H1 (cell line): ENCODE measurements around the gene WNT1. TPM values are rescaled to one million over a fixed set of nuclear protein-coding genes. Genes with fewer than 3 reads are reported as not detected.
A peak's percentile ranks its signal among the peaks of the same experiment; 100 is the strongest.

Experiments
- ASH2L ChIP-seq: fragments of 200-600, 300-600 bp; sonication (generic); IDR thresholded peaks from one replicate; pipeline ENCODE4 v1.7.1; 2017; ENCODE audit warnings: low read length
- BRCA1 ChIP-seq: IDR thresholded peaks from 2 replicates; pipeline ENCODE4 v1.6.1; 2012; ENCODE audit warnings: low read depth, low read length, improper control_type of control experiment
- CBX8 ChIP-seq: fragments of 300-800, 300-1000 bp; sonication (generic); IDR thresholded peaks from 2 replicates; pipeline ENCODE4 v1.7.1; 2016; ENCODE audit warnings: low read depth, low read length, borderline replicate concordance
- CHD1 ChIP-seq: IDR thresholded peaks from 2 replicates; pipeline ENCODE4 v1.6.1; 2012; ENCODE audit warnings: low read depth, low read length, improper control_type of control experiment
- CREB1 ChIP-seq: IDR thresholded peaks from 2 replicates; pipeline ENCODE4 v1.6.1; 2012; ENCODE audit warnings: inconsistent platforms
- EZH2 ChIP-seq: fragments of 200-600 bp; sonication (generic); IDR thresholded peaks from 2 replicates; pipeline ENCODE4 v1.7.1; 2012; ENCODE audit warnings: low read depth, mild to moderate bottlenecking, moderate library complexity, low read length, inconsistent platforms; ENCODE audit not compliant: severe bottlenecking
- GABPA ChIP-seq: IDR thresholded peaks from 2 replicates; pipeline ENCODE4 v1.6.1; 2011; ENCODE audit warnings: mild to moderate bottlenecking, low read length, moderate library complexity, borderline replicate concordance; ENCODE audit not compliant: insufficient read depth
- JUN ChIP-seq: IDR thresholded peaks from 2 replicates; pipeline ENCODE4 v1.6.1; 2011; ENCODE audit warnings: low read depth, mild to moderate bottlenecking, improper control_type of control experiment, low read length
- KDM5A ChIP-seq: fragments of 200-600 bp; IDR thresholded peaks from 2 replicates; pipeline ENCODE4 v1.7.1; 2012; ENCODE audit warnings: mild to moderate bottlenecking, low read length, inconsistent platforms, mixed read lengths
- POLR2AphosphoS5 ChIP-seq: IDR thresholded peaks from 2 replicates; pipeline ENCODE4 v1.6.1; 2011; ENCODE audit warnings: low read depth, low read length
- POU5F1 ChIP-seq: IDR thresholded peaks from 2 replicates; pipeline ENCODE4 v1.6.1; 2011; ENCODE audit warnings: low read depth, mild to moderate bottlenecking, low read length, moderate library complexity
- RBBP5 ChIP-seq: IDR thresholded peaks from 2 replicates; pipeline ENCODE4 v1.7.1; 2012; ENCODE audit warnings: low read depth, mild to moderate bottlenecking, inconsistent platforms, low read length, moderate library complexity, borderline replicate concordance
- RFX5 ChIP-seq: IDR thresholded peaks from 2 replicates; pipeline ENCODE4 v1.6.1; 2011; ENCODE audit warnings: low read depth, low read length, improper control_type of control experiment, borderline replicate concordance
- SAP30 ChIP-seq: fragments of 300-600 bp; sonication (generic); IDR thresholded peaks from 2 replicates; pipeline ENCODE4 v1.7.1; 2012; ENCODE audit warnings: low read length, moderate library complexity, mild to moderate bottlenecking, inconsistent platforms; ENCODE audit not compliant: insufficient read depth, insufficient replicate concordance
- SIN3A ChIP-seq, 2 experiments: IDR thresholded peaks in 1 of 2; conservative IDR thresholded peaks in 1 of 2; 2 replicates each; pipeline ENCODE4 v1.6.1; 2011 to 2012; ENCODE audit warnings: low read length in 2 of 2, improper control_type of control experiment in 1 of 2, low read depth in 1 of 2, mild to moderate bottlenecking in 1 of 2
- SP1 ChIP-seq: IDR thresholded peaks from 2 replicates; pipeline ENCODE4 v1.6.1; 2011; ENCODE audit warnings: low read depth, low read length
- SUZ12 ChIP-seq: fragments of 200-600 bp; sonication (generic); IDR thresholded peaks from 2 replicates; pipeline ENCODE4 v1.6.1; 2012; ENCODE audit warnings: mild to moderate bottlenecking, inconsistent platforms, low read length, moderate library complexity, mixed read lengths
- TCF12 ChIP-seq: IDR thresholded peaks from 2 replicates; pipeline ENCODE4 v1.6.1; 2011; ENCODE audit warnings: low read depth, mild to moderate bottlenecking, low read length
- ZNF274 ChIP-seq: IDR thresholded peaks from 2 replicates; pipeline ENCODE4 v1.7.0; 2012; ENCODE audit warnings: low read length, borderline replicate concordance; ENCODE audit errors: extremely low read depth
- polyA plus RNA-seq, 7 experiments: library from polyadenylated mRNA; depleted of rRNA in 3 of 7; stranded (reverse) in 5 of 7; unstranded in 2 of 7; fragments of >200 nt in 5 of 7; fragments of 200-250 nt in 2 of 7; gene quantifications; 1 replicate in 5 of 7; 2 replicates in 1 of 7; 4 replicates in 1 of 7; pipeline versions ENCODE4 v1.2.1 to v1.2.3, GENCODE V29; 2011 to 2013; ENCODE audit warnings: missing spikeins in 2 of 7, mixed read lengths in 2 of 7
- total RNA-seq: library from RNA; stranded (reverse); fragmentation: NEBNext Ultra II Directional; extraction: Animal tissue kit (Norgen Biotek cat#: 25700); gene quantifications from 2 replicates; pipeline ENCODE4 v1.2.1, GENCODE V29; 2021
- TF ChIP-seq, protein P1 (sequence below): IDR thresholded peaks from 2 replicates; pipeline ENCODE4 v1.6.1; 2011; ENCODE audit warnings: low read depth, mild to moderate bottlenecking, low read length; ENCODE audit not compliant: insufficient read depth
- TF ChIP-seq, protein P2 (sequence below): IDR thresholded peaks from 2 replicates; pipeline ENCODE4 v1.6.1; 2012; ENCODE audit warnings: low read length, inconsistent platforms

The WNT1 gene
- total and polyA plus RNA-seq, 2 of the 8 experiments (the other 6 are each of a cell fraction or from before 2014, with no cell fraction given) = not detected

DNA sequence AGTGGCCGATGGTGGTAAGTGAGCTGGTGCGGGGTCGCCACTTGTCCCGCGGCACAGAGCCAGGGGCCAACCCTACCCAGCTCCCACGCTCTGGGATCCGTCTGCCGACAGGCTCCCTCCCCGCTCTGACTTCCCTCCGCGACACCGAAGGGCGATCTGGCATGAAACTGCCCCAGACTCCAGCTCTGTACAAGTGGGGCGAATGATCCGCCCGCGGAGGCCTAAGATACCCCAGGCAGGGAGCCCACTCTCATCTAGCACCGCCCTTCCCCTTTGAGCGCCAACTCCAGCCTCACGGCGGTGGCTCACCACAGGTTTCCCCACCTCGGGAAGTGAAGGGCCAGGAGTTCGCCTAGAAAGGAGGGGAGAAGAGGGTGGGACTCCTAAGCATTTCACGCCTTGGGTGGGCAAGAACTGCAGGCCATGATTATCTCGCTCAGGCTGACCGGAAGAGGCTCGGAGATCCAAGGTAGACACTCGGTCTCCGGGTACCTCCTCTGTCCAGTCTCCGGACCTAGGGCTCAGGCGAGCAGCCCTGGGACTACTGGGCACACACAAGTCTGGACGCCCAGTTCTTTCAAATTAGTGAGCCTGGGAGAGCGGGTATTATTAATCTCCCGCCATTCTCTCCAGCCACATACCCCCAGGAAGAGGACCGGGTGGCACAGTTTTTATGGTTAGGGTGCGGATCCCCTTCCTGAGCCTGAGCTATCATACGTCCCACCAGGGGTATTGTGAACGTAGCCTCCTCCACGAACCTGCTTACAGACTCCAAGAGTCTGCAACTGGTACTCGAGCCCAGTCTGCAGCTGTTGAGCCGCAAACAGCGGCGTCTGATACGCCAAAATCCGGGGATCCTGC is 849 bp downstream of the WNT1 start (continued):
- TF ChIP-seq KDM5A (no peak), SAP30 (no peak), RFX5 (no peak), CBX8 (peak; percentile 88; the same call in 1 of the 2 replicates), CREB1 (no peak), GABPA (no peak), POLR2AphosphoS5 (no peak), RBBP5 (no peak), POU5F1 (no peak), SP1 (no peak), SUZ12 (peak; percentile 87), JUN (no peak), ZNF274 (no peak), ASH2L (no peak), CHD1 (no peak), TCF12 (no peak), BRCA1 (no peak), SIN3A (conservative IDR thresholded peaks at IDR 0.05 in 1 of 2, IDR thresholded peaks at IDR 0.05 in 1 of 2; ENCODE audit: low read depth in 1 of 2, low read length in 2 of 2) (no peak), EZH2 (peak; percentile 91)
- TF ChIP-seq, protein P1, sequence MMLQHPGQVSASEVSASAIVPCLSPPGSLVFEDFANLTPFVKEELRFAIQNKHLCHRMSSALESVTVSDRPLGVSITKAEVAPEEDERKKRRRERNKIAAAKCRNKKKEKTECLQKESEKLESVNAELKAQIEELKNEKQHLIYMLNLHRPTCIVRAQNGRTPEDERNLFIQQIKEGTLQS = no peak
- TF ChIP-seq, protein P2, sequence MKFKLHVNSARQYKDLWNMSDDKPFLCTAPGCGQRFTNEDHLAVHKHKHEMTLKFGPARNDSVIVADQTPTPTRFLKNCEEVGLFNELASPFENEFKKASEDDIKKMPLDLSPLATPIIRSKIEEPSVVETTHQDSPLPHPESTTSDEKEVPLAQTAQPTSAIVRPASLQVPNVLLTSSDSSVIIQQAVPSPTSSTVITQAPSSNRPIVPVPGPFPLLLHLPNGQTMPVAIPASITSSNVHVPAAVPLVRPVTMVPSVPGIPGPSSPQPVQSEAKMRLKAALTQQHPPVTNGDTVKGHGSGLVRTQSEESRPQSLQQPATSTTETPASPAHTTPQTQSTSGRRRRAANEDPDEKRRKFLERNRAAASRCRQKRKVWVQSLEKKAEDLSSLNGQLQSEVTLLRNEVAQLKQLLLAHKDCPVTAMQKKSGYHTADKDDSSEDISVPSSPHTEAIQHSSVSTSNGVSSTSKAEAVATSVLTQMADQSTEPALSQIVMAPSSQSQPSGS = no peak
